Stimulated activated naive CD8-positive, alpha-beta T cell treated with anti-CD3 and anti-CD28 coated beads, Interleukin-15, Interleukin-2, amounts not matched to agents 100 ng/mL and 50 ng/mL, for 24 hours (primary cell): ENCODE results near the gene GNG7.

ENCODE experiments used
- H3K27ac Mint-ChIP-seq: one replicate; pipeline ENCODE4 v1.8.0; 2021; ENCODE audit warnings: mild to moderate bottlenecking, mixed read lengths
- H3K27me3 Mint-ChIP-seq: one replicate; pipeline ENCODE4 v1.8.0; 2021; ENCODE audit warnings: mixed read lengths
- H3K36me3 Mint-ChIP-seq: one replicate; pipeline ENCODE4 v1.8.0; 2021; ENCODE audit warnings: low read depth, mixed read lengths
- H3K4me1 Mint-ChIP-seq: one replicate; pipeline ENCODE4 v1.8.0; 2021; ENCODE audit warnings: low read depth, mixed read lengths
- H3K4me3 Mint-ChIP-seq: one replicate; pipeline ENCODE4 v1.8.0; 2021; ENCODE audit warnings: mild to moderate bottlenecking, mixed read lengths
- H3K9me3 Mint-ChIP-seq: one replicate; pipeline ENCODE4 v1.8.0; 2021; ENCODE audit warnings: mixed read lengths

GNG7 gene

GRCh38 chr19:2732157-2732725 lies 29.7 kb upstream of the GNG7 start:
- no peak overlapping the region for H3K27ac Mint-ChIP-seq
- H3K27me3 Mint-ChIP-seq = no peaks in the 10 kb centered on the region
- peaks cover 33% of the 10 kb centered on the region for H3K36me3 Mint-ChIP-seq
- H3K4me3 Mint-ChIP-seq = no peak overlapping the region
- no peaks in the 10 kb centered on the region for H3K9me3 Mint-ChIP-seq
- H3K4me1 Mint-ChIP-seq = no peaks in the 10 kb centered on the region

GRCh38 chr19:2731181-2731995 lies 28.9 kb upstream of the GNG7 start:
- H3K4me3 Mint-ChIP-seq = no peak overlapping the region
- H3K27me3 Mint-ChIP-seq = no peaks in the 10 kb centered on the region
- no peaks in the 10 kb centered on the region for H3K9me3 Mint-ChIP-seq
- no peak overlapping the region for H3K27ac Mint-ChIP-seq
- peaks cover 25% of the 10 kb centered on the region for H3K36me3 Mint-ChIP-seq
- peaks cover 4% of the 10 kb centered on the region for H3K4me1 Mint-ChIP-seq

GRCh38 chr19:2729943-2730818 lies 27.7 kb upstream of the GNG7 start:
- H3K27ac Mint-ChIP-seq = no peak overlapping the region
- no peaks in the 10 kb centered on the region for H3K9me3 Mint-ChIP-seq
- no peaks in the 10 kb centered on the region for H3K27me3 Mint-ChIP-seq
- H3K4me3 Mint-ChIP-seq = no peak overlapping the region
- peaks cover 4% of the 10 kb centered on the region for H3K4me1 Mint-ChIP-seq
- H3K36me3 Mint-ChIP-seq = peaks cover 15% of the 10 kb centered on the region

GRCh38 chr19:2728783-2729387 lies 26.4 kb upstream of the GNG7 start:
- H3K9me3 Mint-ChIP-seq = no peaks in the 10 kb centered on the region
- no peak overlapping the region for H3K4me3 Mint-ChIP-seq
- H3K36me3 Mint-ChIP-seq = peaks cover 2% of the 10 kb centered on the region
- no peak overlapping the region for H3K27ac Mint-ChIP-seq
- H3K4me1 Mint-ChIP-seq = peaks cover 4% of the 10 kb centered on the region
- peaks cover 4% of the 10 kb centered on the region for H3K27me3 Mint-ChIP-seq

GRCh38 chr19:2727640-2727944 lies 25.1 kb upstream of the GNG7 start:
- Mint-ChIP-seq H3K36me3 (no peaks in the 10 kb centered on the region), H3K9me3 (no peaks in the 10 kb centered on the region), H3K4me1 (peaks cover 4% of the 10 kb centered on the region), H3K4me3 (no peak overlapping the region), H3K27ac (no peak overlapping the region), H3K27me3 (peaks cover 4% of the 10 kb centered on the region)

GRCh38 chr19:2726904-2727639 lies 24.6 kb upstream of the GNG7 start:
- no peak overlapping the region for H3K4me3 Mint-ChIP-seq
- peaks cover 5% of the 10 kb centered on the region for H3K27me3 Mint-ChIP-seq
- peaks cover 4% of the 10 kb centered on the region for H3K4me1 Mint-ChIP-seq
- no peaks in the 10 kb centered on the region for H3K9me3 Mint-ChIP-seq
- no peaks in the 10 kb centered on the region for H3K36me3 Mint-ChIP-seq
- H3K27ac Mint-ChIP-seq = no peak overlapping the region

GRCh38 chr19:2726160-2726855 lies 23.8 kb upstream of the GNG7 start:
- Mint-ChIP-seq H3K27me3 (peaks cover 10% of the 10 kb centered on the region), H3K27ac (no peak overlapping the region), H3K9me3 (no peaks in the 10 kb centered on the region), H3K4me3 (no peak overlapping the region), H3K4me1 (peaks cover 4% of the 10 kb centered on the region), H3K36me3 (no peaks in the 10 kb centered on the region)

- Mint-ChIP-seq H3K9me3 (no peaks in the 10 kb centered on the region), H3K4me3 (no peak overlapping the region), H3K4me1 (peaks cover 8% of the 10 kb centered on the region), H3K36me3 (no peaks in the 10 kb centered on the region), H3K27ac (no peak overlapping the region), H3K27me3 (peaks cover 17% of the 10 kb centered on the region)
Measured at GRCh38 chr19:2724148-2724557, 21.7 kb upstream of the GNG7 start.

GRCh38 chr19:2723747-2724146 lies 21.3 kb upstream of the GNG7 start:
- peaks cover 8% of the 10 kb centered on the region for H3K4me1 Mint-ChIP-seq
- no peaks in the 10 kb centered on the region for H3K36me3 Mint-ChIP-seq

GRCh38 chr19:2723345-2723715 lies 20.8 kb upstream of the GNG7 start:
- Mint-ChIP-seq H3K4me1 (peaks cover 8% of the 10 kb centered on the region), H3K36me3 (no peaks in the 10 kb centered on the region), H3K9me3 (no peaks in the 10 kb centered on the region), H3K27ac (no peak overlapping the region), H3K27me3 (peaks cover 17% of the 10 kb centered on the region), H3K4me3 (no peak overlapping the region)

More at GRCh38 chr19:2723747-2724146, 21.3 kb upstream of the GNG7 start:
- H3K27ac Mint-ChIP-seq = no peak overlapping the region
- no peaks in the 10 kb centered on the region for H3K9me3 Mint-ChIP-seq
- peaks cover 17% of the 10 kb centered on the region for H3K27me3 Mint-ChIP-seq
- H3K4me3 Mint-ChIP-seq = no peak overlapping the region

GRCh38 chr19:2722541-2723344 lies 20.2 kb upstream of the GNG7 start:
- Mint-ChIP-seq H3K4me1 (peaks cover 8% of the 10 kb centered on the region), H3K36me3 (no peaks in the 10 kb centered on the region), H3K9me3 (no peaks in the 10 kb centered on the region), H3K27ac (no peak overlapping the region), H3K27me3 (peaks cover 17% of the 10 kb centered on the region), H3K4me3 (no peak overlapping the region)

- H3K4me3 Mint-ChIP-seq = peak overlapping the region; percentile 56
- no peaks in the 10 kb centered on the region for H3K9me3 Mint-ChIP-seq
- H3K27me3 Mint-ChIP-seq = peaks cover 17% of the 10 kb centered on the region
- H3K4me1 Mint-ChIP-seq = peaks cover 5% of the 10 kb centered on the region
- no peak overlapping the region for H3K27ac Mint-ChIP-seq
- H3K36me3 Mint-ChIP-seq = no peaks in the 10 kb centered on the region
Measured at GRCh38 chr19:2721570-2722540, 19.4 kb upstream of the GNG7 start.
